ENCODE data around the gene DOCK1. TPM values are rescaled to one million over a fixed set of nuclear protein-coding genes. Genes with fewer than 3 reads are reported as not detected.

Gene DOCK1
- total RNA-seq, 2 donors from 2014 or later = 72.4 to 89.3 TPM

GRCh38 chr10:127474501-127474900 lies 569.3 kb downstream of the DOCK1 start:
- TF ChIP-seq CTCF (conservative IDR thresholded peaks at IDR 0.05) = no peak
- H3K27me3 Mint-ChIP-seq (ENCODE audit: insufficient read depth) = no peaks in the 10 kb centered on the region

GRCh38 chr10:127485153-127485857 lies 580.1 kb downstream of the DOCK1 start:
- WGBS, 2 experiments (ENCODE audit: insufficient coverage in 1 of 2, insufficient read length in 1 of 2) = 71 to 75% methylated on average over 11 to 16 of the region's 16 CpGs
- Mint-ChIP-seq H3K36me3 (ENCODE audit: low read depth) (no peaks in the 10 kb centered on the region), H3K9me3 (no peaks in the 10 kb centered on the region), H3K27ac (no peak overlapping the region), H3K4me3 (no peak overlapping the region), H3K27me3 (ENCODE audit: insufficient read depth) (peaks cover 4% of the 10 kb centered on the region), H3K4me1 (no peaks in the 10 kb centered on the region)
- Histone ChIP-seq H3K27ac (ENCODE audit: low read depth, low read length) (no peak overlapping the region), H3K4me1 (ENCODE audit: control insufficient read depth, insufficient read depth, low read length) (no peaks in the 10 kb centered on the region), H3K27me3 (ENCODE audit: control insufficient read depth, insufficient read depth, low read length, poor library complexity, severe bottlenecking) (no peaks in the 10 kb centered on the region), H3K9ac (ENCODE audit: extremely low read depth, low read length, poor library complexity, severe bottlenecking) (no peak overlapping the region), H3K36me3 (ENCODE audit: control insufficient read depth, insufficient read depth, low read length) (no peaks in the 10 kb centered on the region), H3K9me3 (ENCODE audit: control insufficient read depth, low read length) (no peaks in the 10 kb centered on the region), H3K4me3 (ENCODE audit: low read length) (no peak overlapping the region)
- DNase-seq = peak; percentile 87
- TF ChIP-seq CTCF (conservative IDR thresholded peaks at IDR 0.05) = no peak

More at GRCh38 chr10:127474501-127474900, 569.3 kb downstream of the DOCK1 start:
- no peak for DNase-seq
- Mint-ChIP-seq H3K9me3 (no peaks in the 10 kb centered on the region), H3K36me3 (ENCODE audit: low read depth) (no peaks in the 10 kb centered on the region), H3K4me3 (no peak overlapping the region), H3K4me1 (no peaks in the 10 kb centered on the region), H3K27ac (no peak overlapping the region)
- Histone ChIP-seq H3K9ac (ENCODE audit: extremely low read depth, low read length, poor library complexity, severe bottlenecking) (no peak overlapping the region), H3K36me3 (ENCODE audit: control insufficient read depth, insufficient read depth, low read length) (no peaks in the 10 kb centered on the region), H3K9me3 (ENCODE audit: control insufficient read depth, low read length) (no peaks in the 10 kb centered on the region), H3K27me3 (ENCODE audit: control insufficient read depth, insufficient read depth, low read length, poor library complexity, severe bottlenecking) (no peaks in the 10 kb centered on the region), H3K4me3 (ENCODE audit: low read length) (no peak overlapping the region), H3K4me1 (ENCODE audit: control insufficient read depth, insufficient read depth, low read length) (no peaks in the 10 kb centered on the region), H3K27ac (ENCODE audit: low read depth, low read length) (no peak overlapping the region)
- WGBS, 2 experiments (ENCODE audit: insufficient coverage in 1 of 2, insufficient read length in 1 of 2) = 49 to 57% methylated on average over 1 to 2 of the region's 2 CpGs

- no peak overlapping the region for H3K27ac Mint-ChIP-seq
- 95 to 98% methylated on average over 6 of the region's 6 CpGs for WGBS, 2 experiments (ENCODE audit: insufficient coverage in 1 of 2, insufficient read length in 1 of 2)
- Histone ChIP-seq H3K27me3 (ENCODE audit: control insufficient read depth, insufficient read depth, low read length, poor library complexity, severe bottlenecking) (no peaks in the 10 kb centered on the region), H3K27ac (ENCODE audit: low read depth, low read length) (no peak overlapping the region), H3K36me3 (ENCODE audit: control insufficient read depth, insufficient read depth, low read length) (no peaks in the 10 kb centered on the region), H3K4me1 (ENCODE audit: control insufficient read depth, insufficient read depth, low read length) (no peaks in the 10 kb centered on the region), H3K9me3 (ENCODE audit: control insufficient read depth, low read length) (no peaks in the 10 kb centered on the region), H3K9ac (ENCODE audit: extremely low read depth, low read length, poor library complexity, severe bottlenecking) (no peak overlapping the region), H3K4me3 (ENCODE audit: low read length) (no peak overlapping the region)
- no peak overlapping the region for H3K4me3 Mint-ChIP-seq
- no peaks in the 10 kb centered on the region for H3K9me3 Mint-ChIP-seq
- no peaks in the 10 kb centered on the region for H3K36me3 Mint-ChIP-seq (ENCODE audit: low read depth)
- no peaks in the 10 kb centered on the region for H3K4me1 Mint-ChIP-seq
- no peak for DNase-seq
- H3K27me3 Mint-ChIP-seq (ENCODE audit: insufficient read depth) = peaks cover 4% of the 10 kb centered on the region
- no peak for TF ChIP-seq CTCF (conservative IDR thresholded peaks at IDR 0.05)
These were observed 581.1 kb downstream of the DOCK1 start for GRCh38 chr10:127486355-127486754.

All from endodermal cell (in vitro differentiated cells).